Lung (tissue), 12 donors: ENCODE results near the gene TSSC4. TPM values are rescaled to one million over a fixed set of nuclear protein-coding genes. Genes with fewer than 3 reads are reported as not detected.

Source experiments
- ATAC-seq: fragments of 200-7000 bp; cut with Tn5 transposase; one replicate; pipeline ENCODE4 v1.9.1; 2020; ENCODE audit warnings: moderate number of reproducible peaks; ENCODE audit not compliant: insufficient read depth, low FRiP score
- DNase-seq, 3 donors: peaks; one replicate each; pipeline ENCODE4 v3.0.0-alpha.2; 2013 to 2017
- H3K27ac ChIP-seq, 2 donors: one replicate each; pipeline ENCODE4 v1.5.1; 2013; ENCODE audit warnings: mild to moderate bottlenecking in 2 of 2, moderate library complexity in 2 of 2, control low read depth in 1 of 2, inconsistent platforms in 1 of 2, low read depth in 1 of 2, low read length in 1 of 2
- H3K27me3 ChIP-seq, 3 donors: one replicate each; pipeline ENCODE4 v1.5.1; 2013; ENCODE audit warnings: low read length in 2 of 3; ENCODE audit not compliant: control insufficient read depth in 3 of 3, insufficient read depth in 3 of 3
- H3K36me3 ChIP-seq, 4 donors: one replicate each; pipeline ENCODE4 v1.5.1; 2013; ENCODE audit warnings: low read length in 4 of 4, mild to moderate bottlenecking in 1 of 4, moderate library complexity in 1 of 4; ENCODE audit not compliant: control insufficient read depth in 4 of 4, insufficient read depth in 4 of 4
- H3K4me1 ChIP-seq, 5 donors: one replicate each; pipeline ENCODE4 v1.5.1; 2013; ENCODE audit warnings: low read length in 5 of 5, mild to moderate bottlenecking in 2 of 5, moderate library complexity in 1 of 5; ENCODE audit not compliant: control insufficient read depth in 5 of 5, insufficient read depth in 5 of 5
- H3K4me3 ChIP-seq: one replicate; pipeline ENCODE4 v1.5.1; 2013; ENCODE audit warnings: mild to moderate bottlenecking, control low read depth, moderate library complexity
- H3K9ac ChIP-seq, 2 donors: one replicate each; pipeline ENCODE4 v1.5.1; 2013; ENCODE audit warnings: low read length in 2 of 2, control low read depth in 1 of 2; ENCODE audit not compliant: insufficient read depth in 1 of 2
- H3K9me3 ChIP-seq, 4 donors: one replicate each; pipeline ENCODE4 v1.5.1; 2013; ENCODE audit warnings: low read length in 3 of 4, mild to moderate bottlenecking in 1 of 4, moderate library complexity in 1 of 4; ENCODE audit not compliant: control insufficient read depth in 4 of 4, insufficient read depth in 3 of 4
- WGBS, 2 donors: extraction: QIAGEN DNeasy Blood & Tissue Kit; methylation state at CpG; one replicate each; pipeline ENCODE4 v1.1.7; 2013; 5-methylcytosine and 5-hydroxymethylcytosine counted together
- polyA plus RNA-seq, 2 donors: library from polyadenylated mRNA; stranded (reverse); fragments of 200-250 nt; gene quantifications; one replicate each; pipeline ENCODE4 v1.2.1, GENCODE V29; 2013
- total RNA-seq, 2 donors: library from RNA; depleted of rRNA in 1 of 2; stranded (reverse); fragments of >200 nt in 1 of 2; gene quantifications; one replicate each; pipeline ENCODE4 v1.2.1, GENCODE V29; 2014 to 2021
- TF ChIP-seq, protein P1 (sequence below): IDR thresholded peaks from 2 replicates; pipeline ENCODE4 v1.5.1; 2012; ENCODE audit warnings: mild to moderate bottlenecking; ENCODE audit errors: control extremely low read depth, extremely low read depth
- donor health status: control.
- donor health status: control.
- donor health status: Bipolar disorder and iron deficiency.
- donor health status: healthy.
- donor health status: DM: yes; HTN: yes; CAD: no.

TSSC4 gene
- total and polyA plus RNA-seq, 4 donors = 25.1 to 56.5 (median 49.8) TPM

- DNase-seq = no peak
- H3K36me3 ChIP-seq = no peaks in the 10 kb centered on the region
- no peak overlapping the region for H3K9ac ChIP-seq
- 92 to 94% methylated on average over 13 of the region's 13 CpGs for WGBS, 2 donors
- TF ChIP-seq, protein P1, sequence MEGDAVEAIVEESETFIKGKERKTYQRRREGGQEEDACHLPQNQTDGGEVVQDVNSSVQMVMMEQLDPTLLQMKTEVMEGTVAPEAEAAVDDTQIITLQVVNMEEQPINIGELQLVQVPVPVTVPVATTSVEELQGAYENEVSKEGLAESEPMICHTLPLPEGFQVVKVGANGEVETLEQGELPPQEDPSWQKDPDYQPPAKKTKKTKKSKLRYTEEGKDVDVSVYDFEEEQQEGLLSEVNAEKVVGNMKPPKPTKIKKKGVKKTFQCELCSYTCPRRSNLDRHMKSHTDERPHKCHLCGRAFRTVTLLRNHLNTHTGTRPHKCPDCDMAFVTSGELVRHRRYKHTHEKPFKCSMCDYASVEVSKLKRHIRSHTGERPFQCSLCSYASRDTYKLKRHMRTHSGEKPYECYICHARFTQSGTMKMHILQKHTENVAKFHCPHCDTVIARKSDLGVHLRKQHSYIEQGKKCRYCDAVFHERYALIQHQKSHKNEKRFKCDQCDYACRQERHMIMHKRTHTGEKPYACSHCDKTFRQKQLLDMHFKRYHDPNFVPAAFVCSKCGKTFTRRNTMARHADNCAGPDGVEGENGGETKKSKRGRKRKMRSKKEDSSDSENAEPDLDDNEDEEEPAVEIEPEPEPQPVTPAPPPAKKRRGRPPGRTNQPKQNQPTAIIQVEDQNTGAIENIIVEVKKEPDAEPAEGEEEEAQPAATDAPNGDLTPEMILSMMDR = no peak
- H3K4me3 ChIP-seq = no peak overlapping the region
- no peaks in the 10 kb centered on the region for H3K27me3 ChIP-seq
- no peak for ATAC-seq
- no peak overlapping the region for H3K27ac ChIP-seq
- peaks cover 0 to 5% (median 0%) of the 10 kb centered on the region in 4 donors for H3K9me3 ChIP-seq
- H3K4me1 ChIP-seq = no peaks in the 10 kb centered on the region
Observed at GRCh38 chr11:2436521-2437031, 36.0 kb downstream of the TSSC4 start.

GRCh38 chr11:2437516-2437915, 37.0 kb downstream of the TSSC4 start:
- Histone ChIP-seq H3K36me3 (no peaks in the 10 kb centered on the region), H3K9ac (no peak overlapping the region), H3K9me3 (peaks cover 0 to 5% (median 0%) of the 10 kb centered on the region in 4 donors), H3K4me1 (no peaks in the 10 kb centered on the region), H3K27ac (no peak overlapping the region), H3K27me3 (peaks cover 0 to 2% (median 0%) of the 10 kb centered on the region in 3 donors), H3K4me3 (no peak overlapping the region)
- TF ChIP-seq, protein P1 = no peak
- 87 to 96% methylated on average over 4 of the region's 4 CpGs for WGBS, 2 donors
- no peak for DNase-seq
- ATAC-seq = no peak

GRCh38 chr11:2439820-2440219, 39.3 kb downstream of the TSSC4 start:
- Histone ChIP-seq H3K36me3 (no peaks in the 10 kb centered on the region), H3K27me3 (peaks cover 0 to 14% (median 11%) of the 10 kb centered on the region in 3 donors), H3K4me3 (no peak overlapping the region), H3K4me1 (peaks cover 0 to 3% (median 0%) of the 10 kb centered on the region in 5 donors), H3K9me3 (peaks cover 0 to 3% (median 0%) of the 10 kb centered on the region in 4 donors), H3K27ac (no peak overlapping the region), H3K9ac (no peak overlapping the region)
- TF ChIP-seq, protein P1 = no peak
- 94 to 96% methylated on average over 3 of the region's 3 CpGs for WGBS, 2 donors
- ATAC-seq (no peak), DNase-seq (no peak)

DNA sequence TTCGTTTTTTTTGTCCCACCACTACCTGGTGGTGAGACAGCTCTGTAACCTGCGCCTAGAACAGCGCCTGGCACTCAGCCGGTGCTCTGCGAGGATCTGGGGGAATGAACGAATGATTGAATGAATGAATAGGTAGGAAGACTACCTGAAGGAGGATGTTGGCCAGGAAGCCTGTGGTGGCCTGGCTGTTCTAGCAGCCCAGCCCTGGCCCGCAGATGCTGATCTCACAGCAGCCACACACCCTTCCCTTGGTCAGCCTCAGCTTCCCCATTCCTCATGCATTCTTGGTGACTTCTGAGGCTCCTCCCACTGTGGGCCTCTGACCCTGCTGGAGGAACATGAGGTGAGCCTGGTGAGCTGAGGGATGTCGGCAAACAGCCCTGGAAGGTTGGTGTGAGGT, 40.1 kb downstream of the TSSC4 start:
- Histone ChIP-seq H3K27ac (no peak overlapping the region), H3K9me3 (peaks cover 0 to 3% (median 0%) of the 10 kb centered on the region in 4 donors), H3K4me3 (no peak overlapping the region), H3K36me3 (no peaks in the 10 kb centered on the region), H3K4me1 (peaks cover 0 to 4% (median 0%) of the 10 kb centered on the region in 5 donors), H3K9ac (no peak overlapping the region), H3K27me3 (peaks cover 0 to 15% (median 14%) of the 10 kb centered on the region in 3 donors)
- TF ChIP-seq, protein P1 = no peak
- ATAC-seq (no peak), DNase-seq (no peak)
- whole genome bisulfite sequencing, 2 donors = 75 to 76% methylated on average over 8 of the region's 8 CpGs
